IMR-90 (cell line): ENCODE results near the gene SNX32. TPM values are rescaled to one million over a fixed set of nuclear protein-coding genes. Genes with fewer than 3 reads are reported as not detected.

Experiments used
- BHLHE40 ChIP-seq: fragments of 150-350 bp; IDR thresholded peaks from 2 replicates; pipeline ENCODE4 v1.6.1; 2016; ENCODE audit warnings: mild to moderate bottlenecking, low read depth, low read length
- CHD1 ChIP-seq: IDR thresholded peaks from 2 replicates; pipeline ENCODE4 v1.6.1; 2012; ENCODE audit warnings: low read depth, low read length, improper control_type of control experiment
- MAZ ChIP-seq: IDR thresholded peaks from 2 replicates; pipeline ENCODE4 v1.6.1; 2012; ENCODE audit warnings: low read depth, mild to moderate bottlenecking, low read length, improper control_type of control experiment, moderate library complexity, borderline replicate concordance
- POLR2A ChIP-seq: IDR thresholded peaks from 2 replicates; pipeline ENCODE4 v1.6.1; 2012; ENCODE audit warnings: mild to moderate bottlenecking, low read depth, low read length
- RAD21 ChIP-seq: IDR thresholded peaks from 2 replicates; pipeline ENCODE4 v1.6.1; 2012; ENCODE audit warnings: low read length, improper control_type of control experiment
- RCOR1 ChIP-seq: IDR thresholded peaks from 2 replicates; pipeline ENCODE4 v1.6.1; 2012; ENCODE audit warnings: mild to moderate bottlenecking, low read length, improper control_type of control experiment; ENCODE audit not compliant: insufficient replicate concordance
- polyA plus RNA-seq, 3 experiments: library from polyadenylated mRNA; depleted of rRNA; stranded (reverse); fragments of >200 nt; gene quantifications; 2 replicates each; pipeline ENCODE4 v1.2.3, GENCODE V29; 2012; ENCODE audit warnings: low replicate concordance in 1 of 3
- total RNA-seq: library from RNA; depleted of rRNA; stranded (reverse); fragments of >200 nt; gene quantifications from 2 replicates; pipeline ENCODE4 v1.2.3, GENCODE V29; 2012
- TF ChIP-seq, protein P1 (sequence below): fragments of 150-350 bp; IDR thresholded peaks from 2 replicates; pipeline ENCODE4 v1.6.1; 2016; ENCODE audit warnings: low read depth, mild to moderate bottlenecking, low read length, moderate library complexity, borderline replicate concordance

Gene SNX32
- total and polyA plus RNA-seq, 2 of the 4 experiments (the other 2 are of a cell fraction), result 0.36 to 0.79 TPM

DNA sequence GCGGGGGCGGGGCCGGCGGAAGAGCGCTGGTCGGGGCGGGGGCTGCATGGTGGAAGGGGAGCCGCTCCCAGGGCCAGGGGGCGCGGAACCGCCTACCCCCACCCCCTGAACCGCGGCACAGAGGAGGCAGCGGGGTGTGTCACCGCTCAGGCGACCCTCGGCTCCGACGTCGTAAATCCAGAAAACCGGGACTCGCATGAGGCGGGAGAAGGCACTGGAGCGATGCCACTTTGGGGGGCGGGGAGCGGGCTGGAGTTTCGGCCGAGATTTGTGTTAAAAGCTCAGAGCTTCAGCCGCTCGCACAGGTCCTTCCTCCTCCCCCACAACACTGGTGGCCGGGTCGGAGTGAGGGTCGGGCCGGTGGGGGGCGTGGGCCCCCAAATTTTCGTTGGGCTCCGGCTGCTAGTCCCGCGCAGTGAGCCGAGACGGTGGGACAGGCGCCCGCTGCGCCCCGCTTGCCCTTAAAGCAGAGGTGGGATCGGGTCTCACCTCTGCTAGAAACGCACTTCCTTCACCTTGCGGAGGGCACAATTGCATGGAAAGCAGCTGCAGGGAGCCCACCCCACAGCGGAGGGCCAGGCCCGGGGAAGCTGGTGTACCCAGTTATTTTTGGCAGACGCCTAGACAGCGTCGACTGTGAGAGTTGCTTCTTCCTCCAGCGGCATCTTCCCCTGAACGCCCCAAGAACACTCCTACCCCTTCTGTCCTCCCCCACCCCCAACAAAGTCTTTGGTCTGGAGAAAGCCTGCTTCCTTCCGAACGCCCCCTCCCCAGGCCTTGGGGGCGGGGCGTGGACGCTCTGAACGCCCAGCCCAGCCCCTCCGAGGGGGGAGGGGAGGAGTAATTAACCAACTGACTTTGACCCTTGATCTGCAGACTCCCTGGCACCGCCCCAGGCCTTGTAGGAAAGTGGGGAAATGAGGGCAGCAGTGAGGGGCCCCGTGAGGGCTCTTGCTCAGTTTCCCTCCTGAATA, 45.8 kb upstream of the SNX32 start (continued):
- TF ChIP-seq, protein P1, sequence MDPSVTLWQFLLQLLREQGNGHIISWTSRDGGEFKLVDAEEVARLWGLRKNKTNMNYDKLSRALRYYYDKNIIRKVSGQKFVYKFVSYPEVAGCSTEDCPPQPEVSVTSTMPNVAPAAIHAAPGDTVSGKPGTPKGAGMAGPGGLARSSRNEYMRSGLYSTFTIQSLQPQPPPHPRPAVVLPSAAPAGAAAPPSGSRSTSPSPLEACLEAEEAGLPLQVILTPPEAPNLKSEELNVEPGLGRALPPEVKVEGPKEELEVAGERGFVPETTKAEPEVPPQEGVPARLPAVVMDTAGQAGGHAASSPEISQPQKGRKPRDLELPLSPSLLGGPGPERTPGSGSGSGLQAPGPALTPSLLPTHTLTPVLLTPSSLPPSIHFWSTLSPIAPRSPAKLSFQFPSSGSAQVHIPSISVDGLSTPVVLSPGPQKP, result no peak
- TF ChIP-seq CHD1 (no peak), POLR2A (no peak), MAZ (no peak), RAD21 (no peak), RCOR1 (no peak), BHLHE40 (no peak)
